ENCODE results near the gene SRC. TPM values are rescaled to one million over a fixed set of nuclear protein-coding genes. Genes with fewer than 3 reads are reported as not detected.

SRC gene
- polyA plus RNA-seq, 1 experiment, result 13.9 TPM

DNA sequence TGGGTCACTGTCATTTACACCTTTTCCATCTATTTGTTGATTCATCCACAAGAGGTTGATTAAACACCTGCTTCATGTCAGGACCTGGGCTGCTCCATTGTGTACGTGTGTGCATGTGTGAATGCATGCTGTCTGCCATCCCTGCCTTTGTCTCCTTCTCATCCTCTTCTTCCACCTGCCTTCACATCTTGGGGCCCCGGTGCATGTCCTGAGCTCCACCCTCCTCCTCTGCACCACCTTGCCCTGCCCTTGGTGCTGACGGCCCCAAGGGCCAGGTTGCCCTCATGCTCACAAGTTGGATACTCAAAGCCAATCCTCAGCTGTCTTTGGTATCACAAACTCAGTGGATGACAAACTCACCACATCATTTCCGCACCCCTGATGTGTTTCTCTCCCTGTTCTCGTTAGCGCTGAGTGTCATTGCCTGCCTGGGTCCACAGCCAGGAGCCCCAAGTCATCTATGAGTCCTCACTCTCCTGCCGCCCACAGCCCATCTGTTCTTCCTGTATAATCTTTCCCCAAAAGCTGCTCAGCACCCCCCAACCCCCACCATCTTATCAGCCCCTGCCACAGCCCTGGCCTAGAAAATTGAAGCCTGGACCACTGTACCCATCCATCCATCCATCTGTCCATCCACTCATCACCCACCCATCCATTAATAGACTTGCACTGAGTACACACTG is 85.0 kb downstream of the SRC start:
- H3K4me3 ChIP-seq (ENCODE audit: low read depth, low read length), result no peak overlapping the region
- TF ChIP-seq, protein P1, sequence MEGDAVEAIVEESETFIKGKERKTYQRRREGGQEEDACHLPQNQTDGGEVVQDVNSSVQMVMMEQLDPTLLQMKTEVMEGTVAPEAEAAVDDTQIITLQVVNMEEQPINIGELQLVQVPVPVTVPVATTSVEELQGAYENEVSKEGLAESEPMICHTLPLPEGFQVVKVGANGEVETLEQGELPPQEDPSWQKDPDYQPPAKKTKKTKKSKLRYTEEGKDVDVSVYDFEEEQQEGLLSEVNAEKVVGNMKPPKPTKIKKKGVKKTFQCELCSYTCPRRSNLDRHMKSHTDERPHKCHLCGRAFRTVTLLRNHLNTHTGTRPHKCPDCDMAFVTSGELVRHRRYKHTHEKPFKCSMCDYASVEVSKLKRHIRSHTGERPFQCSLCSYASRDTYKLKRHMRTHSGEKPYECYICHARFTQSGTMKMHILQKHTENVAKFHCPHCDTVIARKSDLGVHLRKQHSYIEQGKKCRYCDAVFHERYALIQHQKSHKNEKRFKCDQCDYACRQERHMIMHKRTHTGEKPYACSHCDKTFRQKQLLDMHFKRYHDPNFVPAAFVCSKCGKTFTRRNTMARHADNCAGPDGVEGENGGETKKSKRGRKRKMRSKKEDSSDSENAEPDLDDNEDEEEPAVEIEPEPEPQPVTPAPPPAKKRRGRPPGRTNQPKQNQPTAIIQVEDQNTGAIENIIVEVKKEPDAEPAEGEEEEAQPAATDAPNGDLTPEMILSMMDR (IDR thresholded peaks at IDR 0.05; ENCODE audit: low read depth, low read length), result no peak
- ChIA-PET POLR2A (no interaction called here), CTCF (no interaction called here)
- peaks cover 44% of the 10 kb centered on the region for H3K27me3 ChIP-seq (ENCODE audit: control insufficient read depth, insufficient read depth, low read length)
- H3K9me3 ChIP-seq (ENCODE audit: control insufficient read depth, insufficient read depth, low read length), result no peaks in the 10 kb centered on the region
- DNase-seq (ENCODE audit: low read depth, low spot score), result no peak
- H3K27ac ChIP-seq (ENCODE audit: low read depth, low read length), result no peak overlapping the region

DNA sequence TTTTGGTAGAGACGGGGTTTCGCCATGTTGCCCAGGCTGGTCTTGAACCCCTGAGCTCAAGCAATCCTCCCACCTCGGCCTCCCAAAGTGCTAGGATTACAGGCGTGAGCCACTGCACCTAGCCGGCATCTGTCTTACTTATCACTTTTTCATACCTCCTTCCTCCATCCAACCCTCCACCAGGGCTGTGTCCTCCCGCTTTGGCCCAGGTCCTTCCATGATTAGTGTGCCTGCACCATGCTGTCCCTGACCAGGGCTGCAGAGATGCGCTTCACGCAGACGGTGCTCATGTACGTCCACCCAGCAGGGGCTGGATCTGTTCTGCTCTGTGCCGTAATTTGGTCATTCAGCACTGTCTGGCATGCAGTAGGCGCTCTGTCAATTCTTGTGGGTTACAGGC is 85.8 kb downstream of the SRC start:
- no peak overlapping the region for H3K4me3 ChIP-seq (ENCODE audit: low read depth, low read length)
- DNase-seq (ENCODE audit: low read depth, low spot score), result no peak
- no peaks in the 10 kb centered on the region for H3K9me3 ChIP-seq (ENCODE audit: control insufficient read depth, insufficient read depth, low read length)
- peaks cover 37% of the 10 kb centered on the region for H3K27me3 ChIP-seq (ENCODE audit: control insufficient read depth, insufficient read depth, low read length)
- TF ChIP-seq, protein P1 (IDR thresholded peaks at IDR 0.05; ENCODE audit: low read depth, low read length), result no peak
- H3K27ac ChIP-seq (ENCODE audit: low read depth, low read length), result no peak overlapping the region
- CTCF ChIA-PET, result no interaction called here
- POLR2A ChIA-PET, result no interaction called here

DNA sequence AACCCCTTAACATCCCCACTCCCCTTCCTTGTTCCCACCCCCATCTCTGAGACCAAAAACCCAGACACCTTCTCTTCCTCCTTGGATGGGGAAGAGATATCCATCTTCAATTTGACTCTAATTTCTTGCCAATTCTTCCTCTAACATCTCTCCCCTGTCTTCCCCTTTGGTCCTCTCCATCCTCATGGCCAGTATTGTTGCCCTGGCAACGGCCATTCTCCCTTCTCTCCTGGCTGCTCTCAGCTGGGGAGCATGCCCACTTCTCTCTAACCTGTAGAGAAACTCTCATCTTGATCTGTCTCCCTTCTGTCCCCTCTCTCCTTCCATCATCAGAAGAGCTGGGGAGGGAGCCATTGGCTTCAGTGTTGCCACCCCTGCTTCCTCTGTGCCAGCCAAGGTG is 86.7 kb downstream of the SRC start:
- peaks cover 33% of the 10 kb centered on the region for H3K27me3 ChIP-seq (ENCODE audit: control insufficient read depth, insufficient read depth, low read length)
- no peak overlapping the region for H3K4me3 ChIP-seq (ENCODE audit: low read depth, low read length)
- H3K9me3 ChIP-seq (ENCODE audit: control insufficient read depth, insufficient read depth, low read length), result no peaks in the 10 kb centered on the region
- H3K27ac ChIP-seq (ENCODE audit: low read depth, low read length), result no peak overlapping the region
- POLR2A ChIA-PET, result no interaction called here
- DNase-seq (ENCODE audit: low read depth, low spot score), result no peak
- TF ChIP-seq, protein P1 (IDR thresholded peaks at IDR 0.05; ENCODE audit: low read depth, low read length), result no peak
- CTCF ChIA-PET, result no interaction called here

DNA sequence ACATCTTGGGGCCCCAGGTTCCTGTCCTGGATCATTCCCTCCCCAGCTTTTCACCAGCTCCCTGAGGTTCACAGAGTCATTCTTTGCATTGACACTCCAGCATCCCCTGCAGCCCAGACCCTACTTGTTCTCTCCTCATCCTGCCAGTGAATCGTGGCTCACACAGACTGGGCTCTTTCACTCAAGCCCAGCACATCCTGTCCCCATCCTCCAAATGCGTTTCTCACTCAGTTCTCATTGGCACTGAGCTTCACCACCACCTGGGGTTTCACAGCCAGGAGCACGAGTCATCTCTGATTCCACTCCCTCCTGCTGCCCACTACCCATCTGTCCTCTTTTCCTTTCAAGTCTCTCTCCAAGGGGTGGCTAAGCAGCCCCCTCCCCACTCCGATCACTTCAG is 89.7 kb downstream of the SRC start:
- TF ChIP-seq, protein P1 (IDR thresholded peaks at IDR 0.05; ENCODE audit: low read depth, low read length), result no peak
- H3K4me3 ChIP-seq (ENCODE audit: low read depth, low read length), result no peak overlapping the region
- no peaks in the 10 kb centered on the region; the same call in 1 of the 2 replicates for H3K9me3 ChIP-seq (ENCODE audit: control insufficient read depth, insufficient read depth, low read length)
- peaks cover 41% of the 10 kb centered on the region for H3K27me3 ChIP-seq (ENCODE audit: control insufficient read depth, insufficient read depth, low read length)
- ChIA-PET CTCF (no interaction called here), POLR2A (no interaction called here)
- no peak for DNase-seq (ENCODE audit: low read depth, low spot score)
- H3K27ac ChIP-seq (ENCODE audit: low read depth, low read length), result no peak overlapping the region

DNA sequence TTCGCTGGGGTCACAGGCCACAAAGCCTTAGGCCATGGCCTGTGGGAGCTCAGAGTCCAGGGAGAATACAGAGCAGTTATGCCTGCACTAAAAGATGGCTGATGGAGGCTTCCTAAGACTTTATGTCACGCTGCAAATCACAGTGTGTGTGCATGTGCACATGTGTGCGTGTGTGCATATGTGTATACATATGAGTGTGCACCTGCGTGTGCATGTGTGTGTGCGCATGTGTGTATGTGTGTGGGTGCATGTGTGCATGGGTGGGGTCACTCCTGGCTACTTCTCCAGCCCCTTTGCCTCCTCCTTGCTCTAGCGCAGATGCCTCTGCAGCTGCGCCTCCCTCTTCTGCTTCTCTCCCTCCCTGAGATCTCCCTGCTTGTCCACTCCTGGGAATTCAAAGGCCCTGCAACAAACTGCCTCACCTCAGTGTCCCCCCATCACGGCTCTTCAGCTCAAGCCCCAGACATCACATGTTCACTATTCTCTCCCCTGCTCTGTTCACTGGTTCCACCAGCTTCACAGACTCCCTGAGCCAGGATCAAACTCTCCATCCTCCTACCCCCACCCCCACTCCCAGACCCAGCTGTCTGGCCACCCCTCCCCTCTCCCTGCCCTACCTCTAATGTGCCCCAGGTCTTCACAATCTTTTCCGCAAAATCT is 90.7 kb downstream of the SRC start:
- POLR2A ChIA-PET, result no interaction called here
- no peak overlapping the region for H3K27ac ChIP-seq (ENCODE audit: low read depth, low read length)
- no peak overlapping the region for H3K4me3 ChIP-seq (ENCODE audit: low read depth, low read length)
- CTCF ChIA-PET, result no interaction called here
- DNase-seq (ENCODE audit: low read depth, low spot score), result no peak
- H3K9me3 ChIP-seq (ENCODE audit: control insufficient read depth, insufficient read depth, low read length), result no peaks in the 10 kb centered on the region; the same call in 1 of the 2 replicates
- TF ChIP-seq, protein P1 (IDR thresholded peaks at IDR 0.05; ENCODE audit: low read depth, low read length), result no peak
- peaks cover 43% of the 10 kb centered on the region for H3K27me3 ChIP-seq (ENCODE audit: control insufficient read depth, insufficient read depth, low read length)

Data from AG04450 (cell line).